Measurements from ENCODE around the gene PURA.
A peak's percentile ranks its signal among the peaks of the same experiment; 100 is the strongest.
"Not testable (repeated sequence)": the region's sequence is repeated elsewhere in the genome, so short reads cannot be mapped to it uniquely, and the experiment has no call there.

The PURA gene

GRCh38 chr5:140136624-140137023 is 22.7 kb downstream of the PURA start:
- no peak for DNase-seq

GRCh38 chr5:140140435-140140834 is 26.5 kb downstream of the PURA start:
- no peak for DNase-seq

DNA sequence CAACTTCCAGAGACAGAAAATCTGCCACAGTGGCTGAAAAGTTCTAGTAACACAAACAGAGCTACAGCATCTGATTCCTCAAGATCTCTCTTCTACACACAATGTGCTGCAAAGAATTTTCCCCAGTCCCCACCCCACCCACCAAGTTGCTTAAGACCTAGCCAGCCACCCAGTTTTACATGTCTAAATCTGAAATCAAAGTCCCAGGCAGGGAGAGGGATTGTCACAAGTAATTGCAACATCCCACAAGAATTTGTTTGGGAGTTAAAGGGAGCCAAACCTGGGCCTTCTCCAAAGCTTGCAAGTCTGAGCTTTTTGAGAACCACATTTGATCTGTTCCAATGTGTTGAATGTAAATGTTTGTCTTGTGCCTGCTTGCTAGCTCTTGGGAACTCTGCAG is 27.3 kb downstream of the PURA start:
- DNase-seq: no peak

DNA sequence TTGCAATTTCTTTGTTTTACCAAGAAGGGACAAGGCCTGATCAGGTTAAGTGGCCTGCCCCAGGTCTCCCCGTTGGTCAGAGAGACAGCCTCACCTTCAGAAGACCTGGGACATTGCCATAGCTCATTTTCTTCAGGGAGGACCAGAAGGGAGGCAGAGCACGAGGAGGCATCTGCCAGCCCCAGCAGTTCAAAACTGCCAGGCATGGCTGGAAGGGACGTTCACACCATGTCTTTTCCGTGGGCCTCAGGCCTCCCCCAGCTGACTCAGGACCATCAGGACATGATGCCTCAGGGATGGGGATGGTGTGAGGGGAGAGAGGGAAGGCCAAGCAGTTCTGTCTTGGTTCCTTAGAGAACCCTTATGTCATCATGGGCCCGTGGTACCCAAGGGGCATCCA is 28.3 kb downstream of the PURA start:
- DNase-seq: no peak

DNA sequence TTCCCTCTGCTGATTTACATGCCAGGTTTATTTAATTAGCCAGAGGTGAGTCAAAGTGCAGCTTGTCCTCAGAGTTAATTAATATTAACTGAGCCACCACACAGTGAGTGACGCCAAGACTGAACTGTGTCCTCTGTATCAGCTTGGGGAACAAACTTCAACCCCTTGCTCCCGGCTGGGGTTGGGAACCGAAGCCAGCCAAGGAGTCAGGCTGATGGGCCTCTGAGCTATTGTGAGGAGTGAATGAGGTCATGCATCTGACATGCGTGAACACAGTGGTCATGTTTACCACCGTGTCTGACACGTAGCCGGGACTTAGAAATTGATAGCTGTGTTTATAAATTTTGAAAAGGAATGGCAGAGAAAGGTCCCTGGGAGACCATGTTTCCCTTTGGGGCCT is 28.9 kb downstream of the PURA start:
- DNase-seq: no peak

DNA sequence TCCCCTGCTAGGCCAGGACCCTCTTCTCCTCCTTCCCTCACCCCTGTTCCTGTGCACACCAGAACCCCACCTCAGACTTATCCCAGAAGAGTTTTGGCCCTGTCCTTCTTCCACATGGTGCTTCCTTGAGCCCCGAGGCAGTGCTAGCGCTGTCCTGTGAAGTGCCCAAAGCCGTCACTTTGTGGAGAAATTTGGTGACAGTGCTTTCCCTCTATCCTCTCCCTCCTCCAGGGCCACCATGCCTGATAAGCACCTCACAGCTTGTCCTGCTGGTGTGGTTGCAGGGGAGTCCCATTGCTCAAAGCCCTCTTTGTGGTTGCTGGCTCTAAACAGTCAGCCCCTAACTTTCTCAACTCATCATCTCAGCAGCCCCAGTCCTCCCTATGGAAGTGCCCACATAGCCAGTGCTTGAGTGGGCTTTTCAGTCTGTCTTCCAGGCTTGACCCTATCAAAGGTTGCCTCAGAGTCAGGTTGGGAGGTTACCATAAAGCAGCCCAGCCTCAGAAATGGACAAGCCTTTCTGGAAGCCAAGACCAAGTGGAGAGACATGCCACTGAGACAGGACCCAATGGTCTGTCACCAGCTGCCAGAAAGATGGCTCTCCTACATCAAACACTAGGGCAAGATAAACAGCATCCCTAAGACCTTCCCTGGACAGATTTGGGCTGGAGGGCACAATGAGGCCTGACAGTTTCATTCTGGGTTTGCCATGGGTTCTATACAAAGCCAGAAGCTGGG is 29.8 kb downstream of the PURA start:
- no peak for DNase-seq

- no peak for DNase-seq
Observed at GRCh38 chr5:140145256-140145655, 31.3 kb downstream of the PURA start.

DNA sequence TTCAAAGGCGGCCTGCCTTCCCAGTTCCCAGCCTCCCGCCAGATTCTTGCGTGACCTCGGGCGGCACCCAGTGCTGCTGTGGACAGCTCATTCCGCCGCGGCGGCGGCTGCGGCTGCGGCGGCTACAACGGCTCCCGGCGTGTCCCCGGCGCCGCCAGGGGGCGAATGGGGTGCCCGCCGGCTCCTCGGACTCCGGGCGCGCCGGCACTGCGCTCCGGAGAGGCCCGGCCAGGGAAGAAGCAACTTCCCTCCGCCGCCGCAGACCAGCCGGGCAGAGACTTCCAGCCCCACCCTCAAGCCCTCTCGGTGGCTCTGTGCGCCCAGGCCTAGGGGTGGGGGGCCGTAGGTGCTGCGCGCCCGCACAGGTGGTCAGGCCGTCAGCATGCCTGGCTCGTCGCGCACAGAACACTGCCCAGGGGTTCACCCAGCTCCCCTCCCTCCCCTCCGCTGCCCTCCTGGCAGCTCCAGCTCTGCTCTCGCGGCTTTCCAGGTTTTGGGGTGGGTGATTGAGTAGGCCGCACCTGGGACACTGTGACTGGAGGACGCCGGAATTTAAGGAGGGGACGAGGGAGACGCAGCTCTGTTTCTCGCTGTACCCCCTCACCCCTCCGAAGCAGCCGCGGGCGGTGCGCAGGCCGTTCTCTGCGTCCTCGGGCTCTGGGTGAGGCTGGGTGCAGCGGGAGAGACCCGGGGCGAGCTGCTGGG is 32.1 kb downstream of the PURA start:
- no peak for DNase-seq

DNA sequence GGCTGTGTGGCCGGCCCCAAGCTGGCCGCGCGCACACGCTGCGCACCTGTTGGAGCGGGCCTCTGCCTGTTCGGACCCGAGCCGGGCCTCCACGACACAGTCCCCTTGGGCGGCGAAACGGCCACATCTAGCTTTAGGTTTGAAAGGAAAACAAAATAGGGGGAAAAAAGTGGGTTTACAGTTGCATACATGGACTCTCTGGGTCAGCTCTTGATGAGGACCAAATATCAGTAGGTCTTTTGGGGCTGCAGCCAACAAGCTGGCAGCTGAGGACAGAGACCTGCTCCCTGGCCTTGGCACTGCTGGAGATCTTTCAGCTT is 32.6 kb downstream of the PURA start:
- no peak for DNase-seq

DNA sequence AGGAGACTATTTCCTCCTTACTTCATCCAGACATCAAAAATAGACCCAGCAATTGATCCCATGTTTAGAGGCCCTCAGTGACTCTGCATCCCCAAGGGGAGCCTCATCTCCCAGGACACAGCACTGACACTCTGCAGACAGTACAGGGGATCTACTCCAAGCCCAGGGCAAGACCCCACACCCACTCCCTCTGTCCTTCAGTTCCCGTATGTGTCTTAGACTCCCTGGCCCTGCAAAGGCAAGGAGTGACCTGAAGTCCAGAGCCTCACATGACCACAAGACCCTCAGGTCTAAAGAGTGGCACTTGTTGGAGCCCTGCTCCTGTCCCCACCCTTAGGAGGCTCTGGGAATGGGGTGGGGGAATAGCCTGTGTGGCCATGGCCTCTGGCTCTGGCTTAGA is 33.6 kb downstream of the PURA start:
- DNase-seq: no peak

GRCh38 chr5:140148508-140148907 is 34.6 kb downstream of the PURA start:
- DNase-seq: no peak

DNA sequence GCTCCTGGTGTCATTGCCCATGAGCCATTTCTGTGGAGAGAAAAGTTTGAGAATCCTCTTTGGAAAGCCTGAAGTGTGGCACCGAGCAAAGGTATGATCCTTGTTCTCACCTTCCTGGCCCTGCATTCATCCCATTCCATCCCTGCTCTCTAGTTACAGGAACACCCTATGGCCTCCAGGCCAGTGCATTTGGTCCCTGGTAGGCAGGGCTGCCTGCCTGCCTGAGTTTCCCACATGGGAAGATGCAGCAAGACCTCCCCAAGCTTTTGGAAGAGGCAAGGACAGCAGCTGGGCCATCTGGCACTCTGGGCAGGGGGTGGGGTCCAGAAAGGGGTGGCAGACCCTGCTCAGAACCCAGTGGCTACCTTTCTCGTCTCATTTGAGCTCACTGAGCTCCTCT is 36.3 kb downstream of the PURA start:
- DNase-seq: no peak

- DNase-seq: no peak
Observed at GRCh38 chr5:140151144-140152021, 37.5 kb downstream of the PURA start.

GRCh38 chr5:140152022-140152999 is 38.4 kb downstream of the PURA start:
- DNase-seq: no peak

GRCh38 chr5:140153255-140153654 is 39.3 kb downstream of the PURA start:
- no peak for DNase-seq

GRCh38 chr5:140153905-140154304 is 40.0 kb downstream of the PURA start:
- no peak for DNase-seq

- not testable (repeated sequence) for DNase-seq
Observed at GRCh38 chr5:140154710-140155381, 40.9 kb downstream of the PURA start.

DNA sequence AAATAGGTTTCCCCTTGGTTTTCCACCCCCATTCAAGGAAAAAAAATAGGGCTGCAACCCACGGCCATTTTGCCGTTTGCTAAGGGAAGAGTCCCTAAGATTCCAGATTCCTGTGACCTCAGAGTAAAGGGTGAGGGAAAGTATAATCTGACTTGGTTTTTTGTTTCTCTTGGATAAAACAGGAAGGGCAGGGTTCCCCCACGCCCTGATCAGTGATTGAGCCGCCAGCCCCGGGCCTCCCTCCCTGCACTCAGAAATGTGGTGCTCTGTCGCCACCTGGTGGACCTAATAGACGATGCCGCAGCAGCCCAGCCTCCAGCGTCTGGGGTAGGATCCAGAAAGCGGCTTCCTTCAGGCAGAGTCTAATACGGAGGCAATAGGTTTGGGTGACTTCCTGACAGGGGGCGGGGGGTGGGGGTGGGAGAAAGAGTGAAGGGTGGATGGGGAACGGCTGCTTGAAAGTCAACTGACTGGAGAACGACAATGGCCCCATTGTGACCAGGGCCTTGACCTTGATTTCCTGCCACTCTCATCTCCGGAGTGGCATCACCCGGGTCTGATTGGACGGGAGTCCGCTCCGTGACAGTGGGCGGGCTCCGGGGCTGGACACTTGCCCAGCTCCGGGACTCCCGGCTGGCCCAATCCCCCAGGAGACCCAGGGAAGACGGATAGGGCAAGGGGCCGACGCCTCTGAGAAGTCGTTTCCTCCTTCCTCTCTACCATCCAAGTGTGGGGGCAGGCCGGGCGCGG is 43.3 kb downstream of the PURA start:
- peak; percentile 65 for DNase-seq

DNA sequence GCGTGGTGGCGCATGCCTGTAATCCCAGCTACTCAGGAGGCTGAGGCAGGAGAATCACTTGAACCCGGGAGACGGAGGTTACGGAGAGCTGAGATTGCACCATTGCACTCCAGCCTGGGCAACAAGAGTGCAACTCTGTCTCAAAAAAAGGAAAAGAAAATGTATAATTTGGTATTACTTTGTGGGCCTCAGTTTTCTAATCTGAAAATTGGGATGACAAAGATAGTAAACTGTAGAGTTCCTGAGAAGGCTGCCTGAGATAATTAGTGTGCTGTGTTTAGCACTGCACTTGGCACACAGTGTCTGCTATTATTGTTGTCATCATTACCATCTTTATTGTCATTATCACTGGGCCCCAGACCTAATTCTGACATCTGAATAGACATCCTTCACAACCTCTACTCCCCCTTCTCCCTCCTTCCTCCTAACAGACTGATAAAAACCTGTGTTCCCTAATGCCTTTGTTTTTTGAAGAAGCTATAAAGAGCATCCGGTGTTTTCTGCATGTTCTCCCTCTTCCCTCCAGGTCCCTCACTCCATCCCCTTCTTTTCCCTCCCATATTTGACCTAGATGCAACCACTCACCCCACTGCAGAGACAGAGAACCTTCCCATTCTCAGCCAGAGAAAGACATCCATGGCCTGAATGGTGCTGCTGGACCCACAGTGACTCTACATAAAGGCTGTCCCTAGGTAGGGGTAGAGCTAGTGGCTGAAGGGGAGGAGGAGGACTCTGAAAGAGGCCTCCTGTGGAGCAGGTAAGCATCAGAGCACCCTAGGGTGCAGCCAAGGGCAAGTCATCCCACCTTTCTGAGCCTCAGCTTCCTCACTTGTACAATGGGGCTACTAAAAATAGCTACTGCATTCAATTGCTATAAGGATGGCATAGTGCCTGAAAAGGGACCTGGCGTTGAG is 45.4 kb downstream of the PURA start:
- no peak for DNase-seq

- no peak for DNase-seq
Observed at GRCh38 chr5:140162275-140162674, 48.4 kb downstream of the PURA start.
